ENCODE measurements around the gene DEAF1.

Gene DEAF1

DNA sequence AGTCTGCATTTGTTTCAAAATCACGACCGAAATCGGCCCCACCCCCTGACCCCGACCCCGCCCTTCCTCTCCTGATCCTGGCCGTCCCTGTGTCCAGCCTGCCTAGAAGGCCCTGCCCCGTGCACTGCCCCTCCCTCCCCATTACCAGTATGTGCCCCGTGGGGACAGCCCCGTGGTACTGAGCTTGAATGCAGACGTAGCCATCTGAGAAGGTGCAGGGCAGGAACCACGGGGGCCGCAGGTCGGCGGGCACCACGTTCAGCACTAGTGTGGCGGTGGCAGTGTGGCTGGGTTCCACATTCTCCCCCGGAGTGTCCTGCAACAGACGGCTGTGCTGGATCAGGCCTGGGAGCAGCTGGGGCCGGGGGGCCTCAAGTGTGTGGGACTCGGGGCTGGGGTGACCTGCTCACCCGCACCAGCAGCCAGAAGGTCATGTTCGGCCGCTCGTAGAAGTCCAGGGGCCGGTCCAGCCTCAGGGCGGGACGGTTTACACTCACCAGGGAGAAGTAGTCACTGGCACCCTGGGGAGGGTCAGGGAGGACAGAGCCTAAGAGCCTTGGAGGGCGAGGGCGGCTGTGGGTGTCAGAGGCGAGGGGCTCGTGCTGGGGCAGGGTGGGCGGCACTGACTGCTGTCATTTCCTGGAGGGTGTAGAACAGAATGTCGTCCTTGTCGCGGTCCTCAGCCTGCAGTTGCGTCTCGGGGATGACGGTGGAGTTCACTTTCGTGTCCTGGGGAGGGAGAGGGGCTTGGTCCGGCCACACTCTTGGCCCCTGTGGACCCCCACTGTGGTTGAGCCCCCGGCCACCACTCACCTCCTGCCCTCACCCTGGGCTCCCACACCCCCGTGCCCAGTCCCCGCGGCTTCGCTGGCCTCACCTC lies 73.8 kb downstream of the DEAF1 start:
- TF ChIP-seq, protein P1, sequence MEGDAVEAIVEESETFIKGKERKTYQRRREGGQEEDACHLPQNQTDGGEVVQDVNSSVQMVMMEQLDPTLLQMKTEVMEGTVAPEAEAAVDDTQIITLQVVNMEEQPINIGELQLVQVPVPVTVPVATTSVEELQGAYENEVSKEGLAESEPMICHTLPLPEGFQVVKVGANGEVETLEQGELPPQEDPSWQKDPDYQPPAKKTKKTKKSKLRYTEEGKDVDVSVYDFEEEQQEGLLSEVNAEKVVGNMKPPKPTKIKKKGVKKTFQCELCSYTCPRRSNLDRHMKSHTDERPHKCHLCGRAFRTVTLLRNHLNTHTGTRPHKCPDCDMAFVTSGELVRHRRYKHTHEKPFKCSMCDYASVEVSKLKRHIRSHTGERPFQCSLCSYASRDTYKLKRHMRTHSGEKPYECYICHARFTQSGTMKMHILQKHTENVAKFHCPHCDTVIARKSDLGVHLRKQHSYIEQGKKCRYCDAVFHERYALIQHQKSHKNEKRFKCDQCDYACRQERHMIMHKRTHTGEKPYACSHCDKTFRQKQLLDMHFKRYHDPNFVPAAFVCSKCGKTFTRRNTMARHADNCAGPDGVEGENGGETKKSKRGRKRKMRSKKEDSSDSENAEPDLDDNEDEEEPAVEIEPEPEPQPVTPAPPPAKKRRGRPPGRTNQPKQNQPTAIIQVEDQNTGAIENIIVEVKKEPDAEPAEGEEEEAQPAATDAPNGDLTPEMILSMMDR (IDR thresholded peaks at IDR 0.05; ENCODE audit: borderline replicate concordance, control extremely low read depth, extremely low read depth, insufficient read depth, missing control alignments) = no peak
- in situ Hi-C loops (cut with MboI; ENCODE audit: low sequenced_read_pairs, unreplicated experiment) = no loop called here
- DNase-seq (ENCODE audit: low spot score) = no peak

GRCh38 chr11:620201-620600 lies 74.8 kb downstream of the DEAF1 start:
- TF ChIP-seq, protein P1 (IDR thresholded peaks at IDR 0.05; ENCODE audit: borderline replicate concordance, control extremely low read depth, extremely low read depth, insufficient read depth, missing control alignments) = no peak
- in situ Hi-C loops (cut with MboI; ENCODE audit: low sequenced_read_pairs, unreplicated experiment) = no loop called here
- DNase-seq (ENCODE audit: low spot score) = no peak

DNA sequence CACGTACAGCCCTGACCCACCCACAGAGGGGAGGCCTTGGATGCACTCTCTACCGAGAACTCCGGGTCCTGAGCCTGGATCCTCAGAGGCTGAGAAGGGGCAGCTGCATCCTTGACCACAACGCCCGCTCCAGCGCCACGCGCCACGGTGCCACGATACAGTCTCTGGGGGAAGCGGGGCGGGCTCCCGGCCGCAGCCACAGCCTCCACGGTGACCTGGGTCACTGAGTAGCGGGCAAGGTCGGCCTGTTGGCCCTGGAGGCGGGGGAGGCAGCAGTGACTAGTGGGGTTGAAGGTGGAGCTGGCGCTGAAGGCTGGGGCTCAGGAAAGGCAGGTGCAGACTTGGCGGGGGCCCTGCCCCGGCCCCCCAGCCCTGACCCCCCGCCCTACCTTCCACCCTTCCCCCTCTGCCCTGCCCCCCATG lies 75.4 kb downstream of the DEAF1 start:
- TF ChIP-seq, protein P1 (IDR thresholded peaks at IDR 0.05; ENCODE audit: borderline replicate concordance, control extremely low read depth, extremely low read depth, insufficient read depth, missing control alignments) = no peak
- in situ Hi-C loops (cut with MboI; ENCODE audit: low sequenced_read_pairs, unreplicated experiment) = no loop called here
- DNase-seq (ENCODE audit: low spot score) = no peak

GRCh38 chr11:618856-619627 lies 76.0 kb downstream of the DEAF1 start:
- no peak for DNase-seq (ENCODE audit: low spot score)
- TF ChIP-seq, protein P1 (IDR thresholded peaks at IDR 0.05; ENCODE audit: borderline replicate concordance, control extremely low read depth, extremely low read depth, insufficient read depth, missing control alignments) = no peak
- in situ Hi-C loops (cut with MboI; ENCODE audit: low sequenced_read_pairs, unreplicated experiment) = no loop called here

GRCh38 chr11:617912-618682 lies 76.9 kb downstream of the DEAF1 start:
- DNase-seq (ENCODE audit: low spot score) = no peak
- in situ Hi-C loops (cut with MboI; ENCODE audit: low sequenced_read_pairs, unreplicated experiment) = no loop called here
- TF ChIP-seq, protein P1 (IDR thresholded peaks at IDR 0.05; ENCODE audit: borderline replicate concordance, control extremely low read depth, extremely low read depth, insufficient read depth, missing control alignments) = no peak
